K562 (cell line): Measurements from ENCODE around the gene DRGX. TPM values are rescaled to one million over a fixed set of nuclear protein-coding genes. Genes with fewer than 3 reads are reported as not detected.

Experiments
- ATAC-seq: fragments of 200-7000 bp; cut with Tn5 transposase; 3 replicates; pipeline ENCODE4 v1.9.1; 2020; ENCODE audit warnings: moderate library complexity
- BruUV-seq: library from RNA; stranded (reverse); fragments of 400-500 nt; replicated peaks from 2 replicates; lab custom pipeline; 2021; lab: Mats Ljungman, UMichigan
- CTCF ChIA-PET: fragments of 300-600 bp; formaldehyde crosslinking; extraction: SDS; loops from one replicate; lab custom pipeline; 2021; ENCODE audit warnings: low intra/inter-chr PET ratio; lab: Yijun Ruan, JAX
- POLR2A ChIA-PET: fragments of 300-600, 350-650 bp; sonication (Branson Sonifier 250); formaldehyde crosslinking; extraction: SDS; loops from one replicate; lab custom pipeline; 2021; ENCODE audit warnings: antibody characterized with exemption, inconsistent platforms; lab: Yijun Ruan, JAX
- DNase-seq, 4 experiments: peaks; one replicate each; pipeline versions ENCODE4 v3.0.0 to v3.0.0-alpha.2; 2011 to 2018; ENCODE audit warnings: low spot score in 3 of 4, mixed read lengths in 3 of 4; ENCODE audit errors: extremely low read depth in 1 of 4
- FAIRE-seq: peaks from 2 replicates; lab custom pipeline; 2011; peaks lifted over from hg19 to GRCh38; lab: Jason Lieb, UNC
- H2AFZ ChIP-seq: 2 replicates; pipeline ENCODE4 v1.6.0; 2011; ENCODE audit warnings: low read depth, low read length, control low read depth, inconsistent platforms
- H3K27ac ChIP-seq: fragments of 200-600 bp; 3 replicates; pipeline ENCODE4 v1.8.0; 2011; ENCODE audit warnings: low read depth, mild to moderate bottlenecking, control low read depth, inconsistent platforms, low read length, moderate library complexity, mixed read lengths; ENCODE audit errors: extremely low read depth
- H3K27me3 ChIP-seq, 2 experiments: fragments of 300-600 bp in 1 of 2; 2 replicates in 1 of 2; 3 replicates in 1 of 2; pipeline versions ENCODE4 v1.6.0 to v1.8.0; 2011; ENCODE audit warnings: inconsistent platforms in 2 of 2, low read length in 2 of 2, mild to moderate bottlenecking in 1 of 2, mixed read lengths in 1 of 2, moderate library complexity in 1 of 2; ENCODE audit not compliant: control insufficient read depth in 2 of 2, insufficient read depth in 2 of 2
- H3K36me3 ChIP-seq: fragments of 300-600 bp; 3 replicates; pipeline ENCODE4 v1.8.0; 2011; ENCODE audit warnings: mild to moderate bottlenecking, low read length, inconsistent platforms; ENCODE audit not compliant: control insufficient read depth, insufficient read depth
- H3K4me1 ChIP-seq, 2 experiments: fragments of 200-600 bp in 1 of 2; replicated peaks in 1 of 2; 2 replicates in 1 of 2; 3 replicates in 1 of 2; pipeline versions ENCODE4 v1.5.1 to v1.8.0; 2011; ENCODE audit warnings: inconsistent platforms in 2 of 2, low read length in 2 of 2, mild to moderate bottlenecking in 1 of 2, mixed read lengths in 1 of 2, moderate library complexity in 1 of 2; ENCODE audit not compliant: control insufficient read depth in 2 of 2, insufficient read depth in 2 of 2
- H3K4me2 ChIP-seq: 2 replicates; pipeline ENCODE4 v1.6.1; 2011; ENCODE audit warnings: low read length, control low read depth, inconsistent platforms, mixed read lengths; ENCODE audit not compliant: insufficient read depth
- H3K4me3 ChIP-seq: fragments of 200-600 bp; sonication (generic), shearing (Covaris generic); 2 replicates; pipeline ENCODE4 v1.5.1; 2016; ENCODE audit warnings: control low read depth, inconsistent platforms
- H3K79me2 ChIP-seq: fragments of 200-600 bp; 3 replicates; pipeline ENCODE4 v1.8.0; 2011; ENCODE audit warnings: low read length, inconsistent platforms; ENCODE audit not compliant: control insufficient read depth, insufficient read depth
- H3K9ac ChIP-seq, 2 experiments: 2 replicates each; pipeline versions ENCODE4 v1.6.0 to v1.6.1; 2011; ENCODE audit warnings: low read depth in 2 of 2, low read length in 2 of 2, control low read depth in 1 of 2, inconsistent platforms in 1 of 2, mild to moderate bottlenecking in 1 of 2, mixed read lengths in 1 of 2; ENCODE audit not compliant: insufficient read depth in 1 of 2
- H3K9me1 ChIP-seq: one replicate; pipeline ENCODE4 v1.6.0; 2011; ENCODE audit warnings: inconsistent platforms, mild to moderate bottlenecking, low read length, moderate library complexity; ENCODE audit not compliant: control insufficient read depth, insufficient read depth
- H3K9me3 ChIP-seq: replicated peaks from 2 replicates; pipeline ENCODE4 v1.5.1; 2011; ENCODE audit warnings: low read depth, low read length, inconsistent platforms; ENCODE audit not compliant: control insufficient read depth, insufficient read depth
- H4K20me1 ChIP-seq: replicated peaks from 2 replicates; pipeline ENCODE4 v1.6.1; 2011; ENCODE audit warnings: low read length, inconsistent platforms, mixed read lengths; ENCODE audit not compliant: control insufficient read depth, insufficient read depth
- ESRRA ChIP-seq: fragments of 450-650 bp; IDR thresholded peaks from 2 replicates; pipeline ENCODE4 v1.6.1; 2014; ENCODE audit warnings: low read depth, mild to moderate bottlenecking, moderate library complexity, borderline replicate concordance
- FOXK2 ChIP-seq, 2 experiments: fragments of 450-650 bp; IDR thresholded peaks in 1 of 2; conservative IDR thresholded peaks in 1 of 2; 2 replicates each; pipeline ENCODE4 v1.6.1; 2016; ENCODE audit warnings: low read depth in 2 of 2, mild to moderate bottlenecking in 1 of 2
- NCOA2 ChIP-seq, 2 experiments: fragments of 450-650 bp; IDR thresholded peaks; 2 replicates each; pipeline ENCODE4 v1.6.1; 2018; ENCODE audit warnings: mild to moderate bottlenecking in 2 of 2, moderate library complexity in 1 of 2; ENCODE audit not compliant: partially characterized antibody in 2 of 2
- RFX5 ChIP-seq: IDR thresholded peaks from 2 replicates; pipeline ENCODE4 v1.6.1; 2011; ENCODE audit warnings: low read depth, mild to moderate bottlenecking, improper control_type of control experiment, low read length
- ZNF717 ChIP-seq: fragments of 250-450 bp; sonication (Bioruptor Pico); IDR thresholded peaks from 2 replicates; pipeline ENCODE4 v1.5.0; 2021
- WGBS: fragments of 100-300 bp; shearing (Covaris generic); methylation state at CpG from one replicate; pipeline ENCODE4 v1.1.6; 2016; ENCODE audit warnings: low coverage, mixed read lengths; ENCODE audit not compliant: insufficient coverage; ENCODE audit errors: missing lambda C conversion rate; 5-methylcytosine and 5-hydroxymethylcytosine counted together
- in situ Hi-C: fragments of 300-500 bp; cut with MboI; formaldehyde crosslinking; loops from 4 replicates; pipeline ENCODE4 v1.15.0; 2018; ENCODE audit warnings: inconsistent platforms, mixed read lengths
- intact Hi-C: fragments of 100-400 bp; cut with micrococcal nuclease; formaldehyde crosslinking; loops from 2 replicates; pipeline ENCODE4 v1.14.2; 2022
- polyA plus RNA-seq, 8 experiments: library from polyadenylated mRNA; depleted of rRNA in 4 of 8; stranded (reverse) in 5 of 8; unstranded in 3 of 8; fragments of >200 nt; fragmentation: Nextera tagmentation in 2 of 8; fragmentation: Illumina TruSeq in 1 of 8; extraction: Ambion mirVana in 2 of 8; extraction: Trizol in 1 of 8; gene quantifications; 2 replicates each; pipeline versions ENCODE4 v1.2.1 to v1.2.3, GENCODE V29; 2011 to 2014; ENCODE audit warnings: inconsistent platforms in 1 of 8, missing spikeins in 1 of 8
- total RNA-seq, 7 experiments: library from RNA; depleted of rRNA in 6 of 7; stranded (reverse); fragments of >200 nt in 6 of 7; fragmentation: Illumina TruSeq in 2 of 7; extraction: Trizol in 2 of 7; gene quantifications; 2 replicates each; pipeline versions ENCODE4 v1.2.1 to v1.2.3, GENCODE V29; 2011 to 2021; ENCODE audit warnings: low replicate concordance in 1 of 7
- TF ChIP-seq, protein P1 (sequence below): IDR thresholded peaks from 2 replicates; pipeline ENCODE4 v1.6.1; 2012; ENCODE audit warnings: low read depth, low read length, improper control_type of control experiment, borderline replicate concordance
- TF ChIP-seq, protein P2 (sequence below), 2 experiments: fragments of 450-650 bp in 1 of 2; sonication (generic) in 1 of 2; formaldehyde crosslinking in 1 of 2; IDR thresholded peaks in 1 of 2; conservative IDR thresholded peaks in 1 of 2; 2 replicates each; pipeline versions ENCODE4 v1.6.1 to v1.8.1; 2016 to 2023; ENCODE audit warnings: mild to moderate bottlenecking in 2 of 2, moderate library complexity in 2 of 2, inconsistent platforms in 1 of 2, missing genetic modification reagents in 1 of 2

DRGX gene
- total and polyA plus RNA-seq, 9 of the 15 experiments (the other 6 are each of a cell fraction or from before 2014, with no cell fraction given), result not detected

DNA sequence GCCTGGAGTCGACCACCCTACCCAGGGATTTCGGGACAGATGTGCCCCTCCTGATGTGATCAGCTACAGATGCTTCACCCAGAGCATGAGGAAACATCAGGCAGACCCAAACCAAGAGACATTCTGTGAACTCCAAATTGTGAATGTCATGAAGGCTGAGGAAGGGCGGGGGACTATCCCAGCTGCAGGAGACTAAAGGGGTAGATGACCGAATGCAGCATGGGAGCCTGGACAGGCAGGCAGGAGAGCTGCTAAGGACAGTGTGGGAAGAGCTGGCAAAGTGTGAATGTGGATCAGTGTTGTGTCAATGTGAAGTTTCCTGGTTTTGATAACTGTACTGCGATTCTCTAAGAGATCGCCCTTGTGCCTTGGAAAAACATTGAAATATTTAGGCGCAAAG is 19.2 kb upstream of the DRGX start:
- 0% methylated on average over 7 of the region's 7 CpGs for WGBS
- BruUV-seq, result no TSS peak

More for the DNA sequence above, 19.2 kb upstream of the DRGX start:
- intact Hi-C loops, result no loop called here
- 0 out of 2 replicates have a peak, but pooled peaks cover 3% of the 10 kb centered on the region for H4K20me1 ChIP-seq
- 0 out of 5 replicates have a peak, but pooled peaks cover 0 to 3% of the 10 kb centered on the region in 2 experiments for H3K4me1 ChIP-seq
- no peaks in the 10 kb centered on the region for H3K79me2 ChIP-seq
- no peaks in the 10 kb centered on the region for H3K9me3 ChIP-seq
- DNase-seq (no peak), ATAC-seq (no peak), FAIRE-seq (no peak)
- H3K36me3 ChIP-seq, result no peaks in the 10 kb centered on the region
- H3K9ac ChIP-seq, result no peak overlapping the region
- ChIA-PET CTCF (no interaction called here), POLR2A (no interaction called here)
- H3K4me3 ChIP-seq, result no peak overlapping the region
- no peak overlapping the region for H3K27ac ChIP-seq
- H3K27me3 ChIP-seq, result peaks cover 12 to 42% of the 10 kb centered on the region in 2 experiments; a peak in 4 of 5 replicates
- in situ Hi-C loops, result no loop called here
- no peaks in the 10 kb centered on the region for H3K9me1 ChIP-seq
- no peak overlapping the region for H2AFZ ChIP-seq
- TF ChIP-seq NCOA2 (IDR thresholded peaks at IDR 0.05; ENCODE audit: partially characterized antibody in 2 of 2), result no peak
- no peak for TF ChIP-seq FOXK2 (conservative IDR thresholded peaks at IDR 0.05 in 1 of 2, IDR thresholded peaks at IDR 0.05 in 1 of 2; ENCODE audit: low read depth in 2 of 2)
- no peak for TF ChIP-seq ESRRA
- TF ChIP-seq, protein P1, sequence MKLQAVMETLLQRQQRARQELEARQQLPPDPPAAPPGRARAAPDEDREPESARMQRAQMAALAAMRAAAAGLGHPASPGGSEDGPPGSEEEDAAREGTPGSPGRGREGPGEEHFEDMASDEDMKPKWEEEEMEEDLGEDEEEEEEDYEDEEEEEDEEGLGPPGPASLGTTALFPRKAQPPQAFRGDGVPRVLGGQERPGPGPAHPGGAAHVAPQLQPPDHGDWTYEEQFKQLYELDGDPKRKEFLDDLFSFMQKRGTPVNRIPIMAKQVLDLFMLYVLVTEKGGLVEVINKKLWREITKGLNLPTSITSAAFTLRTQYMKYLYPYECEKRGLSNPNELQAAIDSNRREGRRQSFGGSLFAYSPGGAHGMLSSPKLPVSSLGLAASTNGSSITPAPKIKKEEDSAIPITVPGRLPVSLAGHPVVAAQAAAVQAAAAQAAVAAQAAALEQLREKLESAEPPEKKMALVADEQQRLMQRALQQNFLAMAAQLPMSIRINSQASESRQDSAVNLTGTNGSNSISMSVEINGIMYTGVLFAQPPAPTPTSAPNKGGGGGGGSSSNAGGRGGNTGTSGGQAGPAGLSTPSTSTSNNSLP, result no peak
- no peak for TF ChIP-seq RFX5
- TF ChIP-seq, protein P2, sequence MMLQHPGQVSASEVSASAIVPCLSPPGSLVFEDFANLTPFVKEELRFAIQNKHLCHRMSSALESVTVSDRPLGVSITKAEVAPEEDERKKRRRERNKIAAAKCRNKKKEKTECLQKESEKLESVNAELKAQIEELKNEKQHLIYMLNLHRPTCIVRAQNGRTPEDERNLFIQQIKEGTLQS (IDR thresholded peaks at IDR 0.05), result no peak
- TF ChIP-seq, protein P2 (CRISPR knock-in tag; conservative IDR thresholded peaks at IDR 0.05), result no peak
- TF ChIP-seq ZNF717 (CRISPR knock-in tag), result no peak
- no peak overlapping the region for H3K4me2 ChIP-seq
